ENCODE measurements around the gene SIGLEC10.

Gene SIGLEC10

GRCh38 chr19:51461723-51462161 lies 44.3 kb upstream of the SIGLEC10 start:
- DNase-seq: peak in 1 of 2 donors; percentile 26
- H3K9me3 ChIP-seq: no peaks in the 10 kb centered on the region
- H3K36me3 ChIP-seq: no peaks in the 10 kb centered on the region
- intact Hi-C loops (cut with DNase I; ENCODE audit: low total_unique reads): no loop called here
- TF ChIP-seq CTCF (IDR thresholded peaks at IDR 0.05): no peak
- no peaks in the 10 kb centered on the region for H3K4me1 ChIP-seq
- peaks cover 0 to 48% of the 10 kb centered on the region in 2 donors for H3K27me3 ChIP-seq
- no peak overlapping the region for H3K27ac ChIP-seq
- no peak overlapping the region for H3K4me3 ChIP-seq

DNA sequence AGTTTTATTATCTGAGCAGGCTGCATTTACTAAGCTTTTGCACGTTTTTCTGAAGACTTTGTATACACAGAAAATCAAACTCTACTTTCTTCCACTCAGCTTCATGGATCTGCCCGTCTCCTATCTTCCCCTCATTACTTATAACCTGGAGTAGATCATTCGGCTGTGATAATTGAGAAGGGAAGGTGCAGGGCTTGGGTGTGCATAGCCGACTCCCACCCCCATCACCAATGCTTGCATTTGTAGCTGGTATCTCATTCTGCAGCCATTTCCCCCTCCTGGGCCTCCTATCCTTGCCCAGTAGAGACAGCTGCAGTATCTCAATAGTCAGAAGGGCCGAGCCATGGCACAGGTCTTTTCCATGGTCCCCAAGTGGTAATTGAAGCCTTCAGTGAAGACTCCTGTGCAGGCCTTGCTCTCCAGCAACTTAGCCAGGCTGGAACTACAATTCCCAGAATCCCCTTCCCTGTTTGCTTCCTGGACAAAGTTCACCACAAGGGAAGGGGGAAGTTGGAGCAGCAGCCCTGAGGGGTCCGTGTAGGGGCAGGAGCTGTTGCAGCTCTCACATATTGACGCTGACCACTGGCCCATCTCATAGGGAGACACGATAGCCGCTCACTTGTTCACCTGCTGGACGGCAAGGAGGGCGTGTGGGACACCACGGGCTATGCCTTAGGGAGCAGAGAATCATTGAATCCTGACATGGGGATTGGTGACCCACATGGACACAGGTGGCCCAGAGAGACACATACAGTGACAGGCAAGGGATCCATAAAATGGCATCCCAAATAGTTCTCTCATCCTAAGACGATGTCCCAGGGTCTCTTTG lies 42.9 kb upstream of the SIGLEC10 start:
- no peaks in the 10 kb centered on the region for H3K9me3 ChIP-seq
- H3K4me1 ChIP-seq: no peaks in the 10 kb centered on the region
- DNase-seq: no peak
- H3K36me3 ChIP-seq: no peaks in the 10 kb centered on the region
- H3K27me3 ChIP-seq: peaks cover 0 to 49% of the 10 kb centered on the region in 2 donors
- H3K4me3 ChIP-seq: no peak overlapping the region
- no peak for TF ChIP-seq CTCF (IDR thresholded peaks at IDR 0.05)
- intact Hi-C loops (cut with DNase I; ENCODE audit: low total_unique reads): no loop called here
- H3K27ac ChIP-seq: no peak overlapping the region

GRCh38 chr19:51458899-51459505 lies 41.6 kb upstream of the SIGLEC10 start:
- intact Hi-C loops (cut with DNase I; ENCODE audit: low total_unique reads): no loop called here
- no peaks in the 10 kb centered on the region for H3K4me1 ChIP-seq
- H3K9me3 ChIP-seq: no peaks in the 10 kb centered on the region
- H3K27ac ChIP-seq: no peak overlapping the region
- no peaks in the 10 kb centered on the region for H3K36me3 ChIP-seq
- peaks cover 0 to 52% of the 10 kb centered on the region in 2 donors for H3K27me3 ChIP-seq
- no peak for DNase-seq
- no peak overlapping the region for H3K4me3 ChIP-seq
- no peak for TF ChIP-seq CTCF (IDR thresholded peaks at IDR 0.05)

DNA sequence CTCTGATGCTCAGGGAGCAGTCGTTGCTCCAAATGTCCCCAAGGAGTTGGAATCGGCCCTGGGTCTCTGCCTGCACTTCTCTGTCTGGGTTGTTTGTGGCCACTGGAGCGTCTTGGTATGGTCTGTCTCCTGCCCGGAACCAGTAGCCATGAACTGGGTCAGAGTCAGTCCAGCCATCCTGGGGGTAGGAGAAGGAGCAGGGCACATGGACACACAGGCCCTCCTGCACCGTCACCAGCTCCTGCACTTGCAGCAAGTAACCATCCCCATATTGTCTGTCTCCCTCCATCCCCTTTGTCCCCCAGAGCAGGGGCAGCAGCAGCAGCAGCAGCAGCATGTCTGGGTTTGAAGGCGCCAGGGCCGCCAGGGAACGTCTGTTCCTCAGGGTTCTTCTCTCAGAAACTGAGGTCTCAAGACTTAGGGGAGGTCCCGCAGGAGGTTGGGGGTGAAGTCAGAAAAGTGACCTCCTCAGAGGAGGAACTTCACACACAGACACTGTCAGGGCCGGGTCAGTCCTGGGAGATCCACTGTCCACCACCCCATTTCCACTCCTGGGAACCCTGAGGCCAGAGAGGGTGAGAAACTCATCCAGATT lies 40.7 kb upstream of the SIGLEC10 start, which contains the start of gene SIGLEC8:
SIGLEC8 (minus strand) TSS at position 404 of the 595 bp plus-strand sequence; CDS start at position 337, 67 bp downstream.
- no peak for TF ChIP-seq CTCF (IDR thresholded peaks at IDR 0.05)
- H3K27me3 ChIP-seq: peaks cover 0 to 51% of the 10 kb centered on the region in 2 donors
- H3K4me3 ChIP-seq: no peak within 1 kb of the TSS
- H3K9me3 ChIP-seq: no peaks in the 10 kb centered on the region
- H3K27ac ChIP-seq: no peak within 1 kb of the TSS
- H3K36me3 ChIP-seq: no peaks in the 10 kb centered on the region
- intact Hi-C loops (cut with DNase I; ENCODE audit: low total_unique reads): no loop called here
- H3K4me1 ChIP-seq: no peaks in the 10 kb centered on the region
- DNase-seq: no peak

DNA sequence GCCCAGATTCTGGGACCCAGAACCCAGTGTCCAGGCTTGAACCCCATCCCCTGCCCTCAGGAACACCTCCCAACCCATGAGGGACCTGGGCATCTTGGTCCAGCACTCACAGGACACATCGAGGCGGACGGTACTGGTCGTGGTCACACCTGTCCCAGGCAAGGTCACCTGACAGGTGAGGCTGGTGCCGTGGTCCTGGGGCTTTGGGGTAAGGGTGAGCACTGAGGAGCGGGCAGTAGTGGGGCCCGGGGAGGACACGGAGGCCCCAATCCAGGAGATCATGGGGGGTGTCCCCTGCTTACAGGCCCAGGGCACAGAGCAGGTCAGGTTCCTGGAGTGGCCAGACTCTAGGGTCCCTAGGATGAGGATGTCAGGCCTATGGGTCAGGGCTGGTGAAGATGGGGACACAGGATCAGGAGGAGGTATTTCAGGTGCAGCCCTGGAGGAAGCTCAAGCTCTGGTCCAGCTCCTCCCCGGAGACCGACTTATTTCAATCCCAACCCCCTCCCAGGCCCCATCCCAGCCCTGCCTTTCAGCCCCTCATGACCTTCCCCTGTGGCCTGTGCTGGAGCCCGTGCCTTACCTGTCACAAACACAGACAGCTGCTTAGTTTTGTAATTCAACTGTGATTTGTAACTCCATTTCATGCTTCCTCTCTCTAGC lies 40.0 kb upstream of the SIGLEC10 start:
- Histone ChIP-seq H3K9me3 (no peaks in the 10 kb centered on the region), H3K27me3 (peaks cover 0 to 45% of the 10 kb centered on the region in 2 donors)

More for the DNA sequence above, 40.0 kb upstream of the SIGLEC10 start:
- Histone ChIP-seq H3K4me3 (no peak overlapping the region), H3K27ac (no peak overlapping the region), H3K36me3 (no peaks in the 10 kb centered on the region), H3K4me1 (no peaks in the 10 kb centered on the region)
- DNase-seq: no peak
- intact Hi-C loops (cut with DNase I; ENCODE audit: low total_unique reads): no loop called here
- no peak for TF ChIP-seq CTCF (IDR thresholded peaks at IDR 0.05)
